A673 (cell line): ENCODE results near the gene KIAA0825. TPM values are rescaled to one million over a fixed set of nuclear protein-coding genes. Genes with fewer than 3 reads are reported as not detected.

Experiments
- BruUV-seq: library from RNA; stranded (reverse); fragments of 400-500 nt; replicated peaks from 2 replicates; lab custom pipeline; 2021; lab: Mats Ljungman, UMichigan
- CTCF ChIA-PET: fragments of 300-600 bp; sonication (Branson Sonifier 250); formaldehyde crosslinking; loops from one replicate; lab custom pipeline; 2022; ENCODE audit warnings: antibody characterized with exemption; lab: Charles Lee
- POLR2A ChIA-PET: fragments of 300-600 bp; sonication (Branson Sonifier 250); formaldehyde crosslinking; loops from one replicate; lab custom pipeline; 2022; ENCODE audit warnings: antibody characterized with exemption; ENCODE audit not compliant: low non-redundant PET; lab: Charles Lee
- DNase-seq: peaks from one replicate; pipeline ENCODE4 v3.0.0-alpha.2; 2015; ENCODE audit warnings: low spot score
- H3K27ac ChIP-seq: fragments of 200-600 bp; sonication (generic); 2 replicates; pipeline ENCODE4 v1.5.1; 2016; ENCODE audit warnings: mixed run types, low read depth, mild to moderate bottlenecking, mixed read lengths, antibody characterized with exemption, low read length; ENCODE audit not compliant: poor library complexity, severe bottlenecking
- H3K27me3 ChIP-seq: fragments of 200-600 bp; sonication (generic); replicated peaks from 2 replicates; pipeline ENCODE4 v1.6.1; 2017; ENCODE audit warnings: mixed run types, low read depth, mild to moderate bottlenecking, mixed read lengths, antibody characterized with exemption, low read length; ENCODE audit not compliant: insufficient read depth, poor library complexity
- H3K36me3 ChIP-seq: fragments of 200-600 bp; sonication (generic); 2 replicates; pipeline ENCODE4 v1.6.1; 2016; ENCODE audit warnings: mixed run types, mild to moderate bottlenecking, mixed read lengths, antibody characterized with exemption, low read length; ENCODE audit not compliant: insufficient read depth, poor library complexity, severe bottlenecking
- H3K4me1 ChIP-seq: fragments of 200-600 bp; sonication (generic); 2 replicates; pipeline ENCODE4 v1.6.1; 2017; ENCODE audit warnings: mixed run types, mild to moderate bottlenecking, mixed read lengths, antibody characterized with exemption, low read length; ENCODE audit not compliant: insufficient read depth, poor library complexity, severe bottlenecking
- H3K4me3 ChIP-seq: fragments of 200-600 bp; sonication (generic); 2 replicates; pipeline ENCODE4 v1.5.1; 2016; ENCODE audit warnings: low read depth, mixed run types, mild to moderate bottlenecking, mixed read lengths, low read length; ENCODE audit not compliant: poor library complexity, severe bottlenecking
- H3K9me3 ChIP-seq: fragments of 200-600 bp; sonication (generic); 2 replicates; pipeline ENCODE4 v1.6.1; 2016; ENCODE audit warnings: mixed run types, low read depth, mild to moderate bottlenecking, mixed read lengths, antibody characterized with exemption, low read length; ENCODE audit not compliant: poor library complexity, severe bottlenecking
- EZH2 ChIP-seq: fragments of 200-600 bp; sonication (generic); IDR thresholded peaks from 2 replicates; pipeline ENCODE4 v1.6.1; 2017; ENCODE audit warnings: borderline replicate concordance, low read depth, mild to moderate bottlenecking, mixed read lengths, antibody characterized with exemption, low read length; ENCODE audit not compliant: poor library complexity, severe bottlenecking
- intact Hi-C: fragments of 100-400 bp; cut with micrococcal nuclease; formaldehyde crosslinking; loops from one replicate; pipeline ENCODE4 v1.10.0; 2022; ENCODE audit not compliant: unreplicated experiment
- total RNA-seq: library from RNA; stranded (reverse); gene quantifications from 2 replicates; pipeline ENCODE4 v1.2.3, GENCODE V29; 2021
- TF ChIP-seq, protein P1 (sequence below): fragments of 300-800, 200-600 bp; sonication (generic); conservative IDR thresholded peaks from 2 replicates; pipeline ENCODE4 v1.5.1; 2017; ENCODE audit warnings: low read depth, mild to moderate bottlenecking, antibody characterized with exemption, low read length, moderate library complexity, mixed read lengths

The KIAA0825 gene
- total RNA-seq, 1 experiment from 2014 or later: 1.2 TPM

- CTCF ChIA-PET: no interaction called here
- Histone ChIP-seq H3K27ac (no peak overlapping the region), H3K4me1 (no peaks in the 10 kb centered on the region), H3K9me3 (peaks cover 8% of the 10 kb centered on the region), H3K27me3 (no peaks in the 10 kb centered on the region), H3K4me3 (no peak overlapping the region), H3K36me3 (peaks cover 40% of the 10 kb centered on the region)
- BruUV-seq: no TSS peak
- POLR2A ChIA-PET: no interaction called here
- no peak for DNase-seq
- intact Hi-C loops: no loop called here
- no peak for TF ChIP-seq EZH2
- TF ChIP-seq, protein P1, sequence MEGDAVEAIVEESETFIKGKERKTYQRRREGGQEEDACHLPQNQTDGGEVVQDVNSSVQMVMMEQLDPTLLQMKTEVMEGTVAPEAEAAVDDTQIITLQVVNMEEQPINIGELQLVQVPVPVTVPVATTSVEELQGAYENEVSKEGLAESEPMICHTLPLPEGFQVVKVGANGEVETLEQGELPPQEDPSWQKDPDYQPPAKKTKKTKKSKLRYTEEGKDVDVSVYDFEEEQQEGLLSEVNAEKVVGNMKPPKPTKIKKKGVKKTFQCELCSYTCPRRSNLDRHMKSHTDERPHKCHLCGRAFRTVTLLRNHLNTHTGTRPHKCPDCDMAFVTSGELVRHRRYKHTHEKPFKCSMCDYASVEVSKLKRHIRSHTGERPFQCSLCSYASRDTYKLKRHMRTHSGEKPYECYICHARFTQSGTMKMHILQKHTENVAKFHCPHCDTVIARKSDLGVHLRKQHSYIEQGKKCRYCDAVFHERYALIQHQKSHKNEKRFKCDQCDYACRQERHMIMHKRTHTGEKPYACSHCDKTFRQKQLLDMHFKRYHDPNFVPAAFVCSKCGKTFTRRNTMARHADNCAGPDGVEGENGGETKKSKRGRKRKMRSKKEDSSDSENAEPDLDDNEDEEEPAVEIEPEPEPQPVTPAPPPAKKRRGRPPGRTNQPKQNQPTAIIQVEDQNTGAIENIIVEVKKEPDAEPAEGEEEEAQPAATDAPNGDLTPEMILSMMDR: no peak
Measured at GRCh38 chr5:94632024-94632423, 13.6 kb upstream of the KIAA0825 start.

DNA sequence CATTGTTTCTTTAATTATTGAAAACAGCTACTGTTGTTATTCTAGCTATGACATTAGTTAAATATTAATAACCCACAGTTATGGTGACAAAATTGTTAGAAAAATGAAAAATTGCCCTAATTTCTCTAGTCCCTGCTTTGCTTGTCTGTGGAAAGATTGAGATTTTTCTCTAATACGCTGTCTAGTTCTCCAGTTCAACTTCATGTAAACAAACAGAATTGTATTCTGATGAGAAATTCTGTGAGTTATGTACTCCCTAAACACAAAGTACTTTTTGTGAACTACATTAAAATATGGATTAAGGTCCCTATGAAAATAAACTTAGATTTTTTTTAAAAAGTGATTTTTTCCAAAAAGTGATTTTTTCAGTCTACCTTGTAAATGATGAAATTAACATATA, 8.8 kb upstream of the KIAA0825 start:
- Histone ChIP-seq H3K9me3 (peaks cover 3% of the 10 kb centered on the region), H3K4me1 (peaks cover 5% of the 10 kb centered on the region), H3K27ac (no peak overlapping the region), H3K4me3 (no peak overlapping the region), H3K27me3 (no peaks in the 10 kb centered on the region), H3K36me3 (peaks cover 27% of the 10 kb centered on the region)
- ChIA-PET POLR2A (no interaction called here), CTCF (no interaction called here)
- intact Hi-C loops: no loop called here
- BruUV-seq: no TSS peak
- TF ChIP-seq, protein P1: no peak
- no peak for TF ChIP-seq EZH2
- DNase-seq: no peak

DNA sequence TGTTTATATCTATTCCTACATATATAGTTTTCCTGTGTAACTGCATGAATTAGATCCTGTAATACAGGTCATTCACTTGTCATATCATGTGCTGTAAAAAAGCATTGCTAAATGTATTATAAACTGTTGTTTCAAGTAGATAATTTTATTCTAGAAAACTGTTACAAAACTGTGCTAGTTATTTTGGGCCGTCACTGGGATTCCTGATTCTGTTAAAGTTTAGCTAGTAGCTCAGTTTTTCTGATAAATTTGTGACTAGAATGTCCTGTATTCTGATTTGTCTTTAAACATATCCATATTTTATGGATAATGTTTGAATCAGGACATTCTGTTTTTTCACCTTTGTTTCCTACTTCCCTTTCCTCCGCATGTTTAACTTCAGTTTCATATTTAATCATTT, 5.5 kb upstream of the KIAA0825 start:
- TF ChIP-seq, protein P1: no peak
- no peak for TF ChIP-seq EZH2
- Histone ChIP-seq H3K27me3 (no peaks in the 10 kb centered on the region), H3K9me3 (no peaks in the 10 kb centered on the region), H3K4me3 (no peak overlapping the region), H3K27ac (no peak overlapping the region), H3K4me1 (peaks cover 8% of the 10 kb centered on the region), H3K36me3 (no peaks in the 10 kb centered on the region)
- BruUV-seq: no TSS peak
- ChIA-PET CTCF (no interaction called here), POLR2A (no interaction called here)
- DNase-seq: no peak
- intact Hi-C loops: no loop called here
